NB4 (cell line): ENCODE measurements around the gene C9orf72.

Source experiments
- MYC ChIP-seq: IDR thresholded peaks from 2 replicates; pipeline ENCODE4 v1.6.1; 2011; ENCODE audit warnings: low read depth, low read length
- TF ChIP-seq, protein P1 (sequence below): IDR thresholded peaks from one replicate; pipeline ENCODE4 v1.5.1; 2012; ENCODE audit warnings: low read depth, low read length
- TF ChIP-seq, protein P2 (sequence below): IDR thresholded peaks from 2 replicates; pipeline ENCODE4 v1.6.1; 2011; ENCODE audit warnings: low read depth, low read length

DNA sequence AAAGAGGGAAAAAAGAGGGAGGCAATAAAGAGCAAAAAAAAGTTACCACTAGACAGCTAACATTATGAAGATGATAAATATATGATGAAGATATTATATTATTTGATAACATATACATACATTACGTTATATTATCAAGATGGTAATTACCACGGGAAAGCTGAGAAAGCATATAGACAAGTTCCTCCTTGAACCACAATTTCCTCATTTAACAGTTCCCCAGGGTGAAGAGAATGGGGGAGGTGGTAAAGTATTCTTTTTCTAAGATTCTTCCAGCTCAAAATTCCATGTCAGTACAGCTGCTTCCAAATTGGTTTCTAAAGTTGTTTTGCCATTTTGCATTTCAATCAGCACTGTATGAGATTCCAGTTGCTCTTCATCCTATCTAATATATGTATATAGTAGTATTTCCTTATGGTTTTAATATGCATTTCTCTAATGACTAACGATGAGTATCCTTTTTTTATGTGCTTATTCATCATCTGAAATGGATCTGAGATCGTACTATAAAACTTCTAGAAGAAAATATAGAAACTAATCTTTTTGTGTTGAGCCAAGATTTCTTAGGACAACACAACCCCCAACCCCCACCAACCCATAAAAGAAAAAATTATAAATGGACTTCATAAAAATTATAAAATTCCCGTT, 49.5 kb upstream of the C9orf72 start:
- TF ChIP-seq MYC: no peak
- TF ChIP-seq, protein P1, sequence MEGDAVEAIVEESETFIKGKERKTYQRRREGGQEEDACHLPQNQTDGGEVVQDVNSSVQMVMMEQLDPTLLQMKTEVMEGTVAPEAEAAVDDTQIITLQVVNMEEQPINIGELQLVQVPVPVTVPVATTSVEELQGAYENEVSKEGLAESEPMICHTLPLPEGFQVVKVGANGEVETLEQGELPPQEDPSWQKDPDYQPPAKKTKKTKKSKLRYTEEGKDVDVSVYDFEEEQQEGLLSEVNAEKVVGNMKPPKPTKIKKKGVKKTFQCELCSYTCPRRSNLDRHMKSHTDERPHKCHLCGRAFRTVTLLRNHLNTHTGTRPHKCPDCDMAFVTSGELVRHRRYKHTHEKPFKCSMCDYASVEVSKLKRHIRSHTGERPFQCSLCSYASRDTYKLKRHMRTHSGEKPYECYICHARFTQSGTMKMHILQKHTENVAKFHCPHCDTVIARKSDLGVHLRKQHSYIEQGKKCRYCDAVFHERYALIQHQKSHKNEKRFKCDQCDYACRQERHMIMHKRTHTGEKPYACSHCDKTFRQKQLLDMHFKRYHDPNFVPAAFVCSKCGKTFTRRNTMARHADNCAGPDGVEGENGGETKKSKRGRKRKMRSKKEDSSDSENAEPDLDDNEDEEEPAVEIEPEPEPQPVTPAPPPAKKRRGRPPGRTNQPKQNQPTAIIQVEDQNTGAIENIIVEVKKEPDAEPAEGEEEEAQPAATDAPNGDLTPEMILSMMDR: no peak
- TF ChIP-seq, protein P2, sequence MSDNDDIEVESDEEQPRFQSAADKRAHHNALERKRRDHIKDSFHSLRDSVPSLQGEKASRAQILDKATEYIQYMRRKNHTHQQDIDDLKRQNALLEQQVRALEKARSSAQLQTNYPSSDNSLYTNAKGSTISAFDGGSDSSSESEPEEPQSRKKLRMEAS: no peak
